Hepatocyte (in vitro differentiated cells): ENCODE data around the gene MGAT5B.

Experiments used
- EZH2phosphoT487 ChIP-seq: fragments of 200-600 bp; sonication (generic); IDR thresholded peaks from one replicate; pipeline ENCODE4 v1.6.1; 2018; ENCODE audit warnings: antibody characterized with exemption, mild to moderate bottlenecking, low read depth, moderate library complexity; ENCODE audit not compliant: unreplicated experiment, severe bottlenecking
- TF ChIP-seq, protein P1 (sequence below): fragments of 200-600 bp; sonication (generic); IDR thresholded peaks from 2 replicates; pipeline ENCODE4 v1.5.1; 2016; ENCODE audit warnings: antibody characterized with exemption, mild to moderate bottlenecking; ENCODE audit not compliant: poor library complexity

DNA sequence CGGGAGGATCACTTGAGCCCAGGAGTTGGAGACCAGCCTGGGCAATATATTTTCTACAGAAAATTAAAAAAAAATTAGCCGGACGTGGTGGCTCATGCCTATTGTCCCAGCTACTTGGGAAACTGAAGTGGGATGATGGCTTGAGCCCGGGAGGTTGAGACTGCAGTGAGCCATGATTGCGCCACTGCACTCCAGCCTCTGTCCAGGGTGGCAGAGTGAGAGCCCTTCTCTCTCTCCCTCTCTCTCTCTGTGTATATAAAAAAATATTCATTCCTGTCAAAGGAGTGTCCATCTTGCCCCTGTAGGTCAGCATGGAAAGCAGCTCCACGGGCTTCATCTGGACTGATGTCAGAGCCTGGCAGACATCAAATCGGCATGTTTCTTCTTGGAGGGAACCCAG, 31.2 kb downstream of the MGAT5B start:
- TF ChIP-seq, protein P1, sequence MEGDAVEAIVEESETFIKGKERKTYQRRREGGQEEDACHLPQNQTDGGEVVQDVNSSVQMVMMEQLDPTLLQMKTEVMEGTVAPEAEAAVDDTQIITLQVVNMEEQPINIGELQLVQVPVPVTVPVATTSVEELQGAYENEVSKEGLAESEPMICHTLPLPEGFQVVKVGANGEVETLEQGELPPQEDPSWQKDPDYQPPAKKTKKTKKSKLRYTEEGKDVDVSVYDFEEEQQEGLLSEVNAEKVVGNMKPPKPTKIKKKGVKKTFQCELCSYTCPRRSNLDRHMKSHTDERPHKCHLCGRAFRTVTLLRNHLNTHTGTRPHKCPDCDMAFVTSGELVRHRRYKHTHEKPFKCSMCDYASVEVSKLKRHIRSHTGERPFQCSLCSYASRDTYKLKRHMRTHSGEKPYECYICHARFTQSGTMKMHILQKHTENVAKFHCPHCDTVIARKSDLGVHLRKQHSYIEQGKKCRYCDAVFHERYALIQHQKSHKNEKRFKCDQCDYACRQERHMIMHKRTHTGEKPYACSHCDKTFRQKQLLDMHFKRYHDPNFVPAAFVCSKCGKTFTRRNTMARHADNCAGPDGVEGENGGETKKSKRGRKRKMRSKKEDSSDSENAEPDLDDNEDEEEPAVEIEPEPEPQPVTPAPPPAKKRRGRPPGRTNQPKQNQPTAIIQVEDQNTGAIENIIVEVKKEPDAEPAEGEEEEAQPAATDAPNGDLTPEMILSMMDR, result no peak
- no peak for TF ChIP-seq EZH2phosphoT487
